CD4-positive, alpha-beta T cell treated with Interleukin-10 for 1 hour (primary cell): ENCODE measurements around the gene PAX1.

ENCODE experiments used
- DNase-seq: peaks from one replicate; pipeline ENCODE4 v3.0.0-alpha.2; 2020

Gene PAX1

GRCh38 chr20:21705575-21706260 lies at the start of gene PAX1:
Gene PAX1 (plus strand): TSS chr20:21705664. CDS start chr20:21705713, 49 bp downstream.
- no peak for DNase-seq

- DNase-seq = no peak
These were observed 49.0 kb upstream of the PAX1 start for GRCh38 chr20:21656308-21657067.

GRCh38 chr20:21661488-21662055 lies 43.9 kb upstream of the PAX1 start:
- DNase-seq = no peak

- DNase-seq = no peak
These were observed 42.0 kb upstream of the PAX1 start for GRCh38 chr20:21663465-21663864.

- DNase-seq = no peak
These were observed 39.6 kb upstream of the PAX1 start for GRCh38 chr20:21665687-21666446.

DNA sequence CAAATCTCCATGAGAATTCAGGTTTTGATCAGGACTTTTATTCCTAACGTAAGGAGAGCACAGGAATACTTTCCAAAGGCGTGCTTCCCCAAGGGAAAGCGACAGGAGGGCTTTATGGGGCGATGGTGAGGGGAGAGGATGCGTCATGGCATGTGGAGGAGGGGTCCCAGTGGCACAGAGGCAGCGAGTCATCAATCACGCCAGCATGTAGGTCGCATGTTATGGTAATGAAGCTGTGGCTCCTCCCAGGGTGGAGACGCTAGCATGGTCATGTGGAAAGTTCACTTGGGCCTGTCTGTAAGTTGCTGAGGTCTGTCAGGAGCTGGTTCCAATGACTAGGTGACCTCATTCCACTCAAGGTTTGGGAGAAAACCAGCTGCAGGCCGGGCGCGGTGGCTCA lies 35.3 kb upstream of the PAX1 start:
- no peak for DNase-seq

GRCh38 chr20:21670981-21671380 lies 34.5 kb upstream of the PAX1 start:
- DNase-seq = no peak

- no peak for DNase-seq
These were observed 28.2 kb upstream of the PAX1 start for GRCh38 chr20:21677261-21677660.

DNA sequence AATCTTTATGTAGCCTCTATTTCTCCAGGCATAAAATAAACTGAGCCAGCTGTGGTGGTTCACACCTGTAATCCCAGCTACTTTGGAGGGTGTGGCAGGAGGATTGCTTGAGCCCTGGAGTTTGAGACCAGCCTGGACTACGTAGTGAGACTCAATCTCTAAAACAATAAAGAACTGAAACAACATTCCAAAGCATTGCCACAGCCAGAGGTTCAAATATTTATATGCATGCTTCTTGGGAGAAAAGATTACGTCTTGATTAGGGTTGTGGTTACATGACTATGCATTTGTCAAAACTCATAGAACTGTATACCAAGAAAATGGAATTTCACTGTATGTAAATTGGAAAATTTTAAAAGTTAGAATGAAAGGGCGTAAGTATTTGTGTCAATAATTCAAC lies 27.7 kb upstream of the PAX1 start:
- DNase-seq = no peak

DNA sequence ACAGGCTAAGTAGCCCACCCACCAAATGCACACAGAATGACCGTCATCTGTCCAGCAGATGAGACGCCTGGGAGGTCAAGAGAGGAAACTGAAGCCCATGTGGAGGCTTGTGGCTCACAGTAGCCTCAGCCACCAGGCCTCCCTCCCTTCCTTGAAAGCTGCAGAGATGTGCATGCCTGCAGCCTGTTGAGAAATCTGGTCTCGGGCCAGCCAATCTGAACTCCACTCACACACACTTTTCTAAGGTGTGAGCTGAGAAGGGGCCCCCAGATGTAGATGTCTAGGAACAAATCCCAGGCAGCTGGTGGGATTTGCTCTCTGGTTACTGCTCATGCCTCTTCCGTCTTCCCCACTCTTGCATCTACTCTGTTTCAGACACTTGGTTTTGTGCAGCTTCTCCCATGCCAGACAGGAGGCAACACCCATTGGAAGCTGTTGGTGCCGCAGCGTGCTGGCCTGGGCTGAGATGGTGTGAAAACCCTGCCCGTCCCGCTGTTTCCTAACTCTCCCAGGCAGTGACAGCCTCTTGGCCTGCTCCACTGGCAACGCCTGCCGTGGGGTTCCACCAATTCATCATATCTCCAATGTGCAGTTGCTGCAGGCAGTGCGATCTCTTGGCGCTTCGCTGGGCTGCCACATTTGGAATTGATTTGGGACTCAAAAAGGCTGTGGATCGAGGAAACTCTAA lies 24.1 kb upstream of the PAX1 start:
- DNase-seq = no peak

DNA sequence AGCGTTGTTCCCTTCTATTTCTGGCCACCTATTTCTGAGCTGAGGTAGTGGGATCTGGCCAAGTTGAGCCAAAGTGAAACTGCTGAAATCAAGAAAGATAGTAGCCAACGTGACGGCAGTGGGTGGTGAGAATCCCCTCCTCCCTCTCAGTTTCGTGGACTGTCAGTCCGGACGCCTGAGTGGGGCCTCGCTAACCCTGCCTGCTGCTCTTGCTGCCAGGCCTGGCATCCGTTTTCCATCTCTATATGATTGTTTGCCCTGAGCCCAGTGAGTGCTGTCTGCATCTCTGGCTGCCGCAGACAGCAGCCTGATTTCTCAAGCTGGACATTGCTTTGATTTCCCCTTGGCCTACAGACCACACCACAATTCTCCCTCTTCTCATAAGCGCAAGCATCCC lies 23.5 kb upstream of the PAX1 start:
- no peak for DNase-seq

DNA sequence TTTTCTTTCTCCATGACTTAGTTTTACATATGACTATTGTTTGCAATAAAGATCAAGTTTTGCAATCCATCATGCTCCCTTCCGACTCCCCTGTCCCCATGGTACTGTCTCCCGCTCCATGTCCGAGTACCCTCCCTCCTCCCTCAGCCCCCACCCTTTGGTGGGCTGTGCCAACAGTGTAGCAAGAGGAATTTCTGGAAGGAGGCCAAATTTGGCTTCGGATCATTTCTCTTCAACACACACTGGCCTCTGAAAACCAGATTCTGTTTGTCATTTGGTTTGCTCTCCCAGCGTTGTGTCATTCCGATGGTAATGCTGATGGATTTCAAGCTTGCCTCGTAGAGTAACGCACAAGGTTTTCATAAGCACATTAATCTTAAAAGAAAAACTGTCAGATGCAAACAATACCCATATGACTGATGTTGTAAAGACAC lies 22.9 kb upstream of the PAX1 start:
- DNase-seq = no peak

- DNase-seq = no peak
These were observed 20.8 kb upstream of the PAX1 start for GRCh38 chr20:21684671-21685070.

GRCh38 chr20:21685981-21686380 lies 19.5 kb upstream of the PAX1 start:
- DNase-seq = no peak

- no peak for DNase-seq
These were observed 12.1 kb upstream of the PAX1 start for GRCh38 chr20:21693322-21693721.

DNA sequence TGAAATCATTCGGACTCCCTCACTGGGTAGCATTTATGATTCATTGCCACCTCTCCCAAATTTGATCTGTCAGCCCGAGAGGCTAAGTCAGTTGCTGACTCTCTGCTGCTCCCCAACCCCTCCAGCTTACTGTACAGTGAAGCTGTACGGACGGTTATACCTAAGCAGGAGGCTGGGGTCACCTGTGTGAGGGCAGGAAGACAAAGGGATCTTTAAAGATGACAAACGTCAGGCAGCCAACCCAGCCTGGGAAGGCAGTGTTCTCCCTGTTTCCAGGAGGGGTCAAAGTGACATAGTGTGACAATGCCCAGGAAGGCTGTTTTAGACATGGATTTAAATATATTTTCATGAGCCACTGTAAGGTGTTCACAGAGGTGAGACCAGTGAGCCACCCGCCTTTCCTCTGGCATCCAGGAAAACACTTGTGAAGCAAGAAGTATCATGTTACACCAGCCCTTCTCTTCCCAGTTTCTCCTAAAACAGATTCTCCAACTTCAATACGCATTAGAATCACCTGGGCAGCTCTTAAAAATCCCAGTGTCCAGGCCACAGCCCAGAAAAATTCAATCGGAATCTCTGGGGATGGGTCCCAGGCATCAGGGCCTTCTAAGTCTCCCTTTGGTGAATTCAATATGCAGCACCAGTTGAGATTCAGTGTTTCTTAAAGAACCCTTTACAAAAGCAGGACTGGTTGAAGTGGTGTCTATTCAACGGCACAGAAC lies 6.8 kb upstream of the PAX1 start:
- no peak for DNase-seq

DNA sequence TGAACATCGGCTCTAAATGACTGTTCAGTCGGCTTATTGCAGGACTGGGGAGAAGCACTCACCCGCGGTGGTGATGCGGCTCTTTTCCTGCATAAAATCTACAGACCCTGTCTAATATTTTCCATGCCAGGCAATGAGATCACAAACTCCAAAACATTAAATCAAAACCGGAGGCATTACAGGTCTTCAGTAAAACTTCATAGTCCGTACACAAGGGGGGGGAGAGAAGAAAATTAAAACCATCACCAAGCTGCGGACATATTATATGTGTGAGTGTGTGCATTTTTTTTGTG lies 6.3 kb upstream of the PAX1 start:
- DNase-seq = no peak

DNA sequence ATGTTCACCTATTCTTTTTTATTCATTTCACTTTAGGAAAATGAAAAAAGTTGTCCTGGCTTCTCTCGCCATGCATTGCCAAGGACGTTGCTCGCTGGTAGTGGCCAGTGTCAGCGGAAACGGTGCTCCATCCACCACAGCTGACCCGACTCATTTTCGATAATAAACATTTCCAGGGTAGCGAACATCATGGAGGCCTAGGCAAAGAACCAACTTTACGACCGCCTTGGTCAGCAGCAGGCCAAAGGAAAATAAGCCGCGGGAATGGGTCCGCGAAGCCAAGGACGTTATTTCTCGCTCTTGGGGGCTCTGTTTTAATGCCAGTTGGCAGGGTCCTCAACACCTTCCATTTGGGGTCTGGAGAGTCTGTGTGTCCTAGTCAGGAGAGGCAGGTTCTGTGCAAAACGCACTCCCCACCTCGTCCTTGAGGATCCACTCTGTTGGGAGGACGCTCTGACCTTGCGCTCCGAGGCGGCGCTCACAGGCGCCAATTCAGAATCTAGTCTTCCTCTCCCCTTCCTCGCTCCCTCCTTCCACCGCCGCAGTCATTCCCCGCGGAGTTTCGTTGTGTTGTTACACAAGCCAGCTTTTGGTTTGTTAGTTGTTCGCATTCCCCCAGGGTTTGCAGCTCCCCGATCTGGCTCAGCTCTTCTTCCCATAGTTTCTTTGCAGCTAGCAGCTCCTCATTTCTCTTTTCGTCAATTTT lies 4.1 kb upstream of the PAX1 start:
- DNase-seq = no peak

DNA sequence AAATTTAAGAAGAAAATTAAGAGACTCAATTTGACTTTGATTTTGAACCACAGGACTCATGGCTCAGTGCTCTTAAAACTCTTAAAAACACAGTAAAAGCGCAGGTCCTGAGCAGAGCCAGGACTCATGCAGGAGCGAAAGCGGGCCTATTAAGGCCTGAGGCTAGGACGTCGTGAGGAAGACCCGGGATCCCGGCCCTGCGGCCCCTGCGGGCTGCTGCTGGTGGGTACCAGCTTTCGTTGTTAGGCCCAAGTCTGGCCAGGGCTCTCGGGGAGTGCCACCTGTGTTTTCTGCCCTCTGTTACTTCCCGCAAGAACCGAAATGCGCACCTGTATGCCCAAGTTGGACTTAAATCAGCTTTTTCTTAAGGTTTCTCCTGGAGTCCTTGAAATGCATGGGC lies 3.4 kb upstream of the PAX1 start:
- DNase-seq = no peak

DNA sequence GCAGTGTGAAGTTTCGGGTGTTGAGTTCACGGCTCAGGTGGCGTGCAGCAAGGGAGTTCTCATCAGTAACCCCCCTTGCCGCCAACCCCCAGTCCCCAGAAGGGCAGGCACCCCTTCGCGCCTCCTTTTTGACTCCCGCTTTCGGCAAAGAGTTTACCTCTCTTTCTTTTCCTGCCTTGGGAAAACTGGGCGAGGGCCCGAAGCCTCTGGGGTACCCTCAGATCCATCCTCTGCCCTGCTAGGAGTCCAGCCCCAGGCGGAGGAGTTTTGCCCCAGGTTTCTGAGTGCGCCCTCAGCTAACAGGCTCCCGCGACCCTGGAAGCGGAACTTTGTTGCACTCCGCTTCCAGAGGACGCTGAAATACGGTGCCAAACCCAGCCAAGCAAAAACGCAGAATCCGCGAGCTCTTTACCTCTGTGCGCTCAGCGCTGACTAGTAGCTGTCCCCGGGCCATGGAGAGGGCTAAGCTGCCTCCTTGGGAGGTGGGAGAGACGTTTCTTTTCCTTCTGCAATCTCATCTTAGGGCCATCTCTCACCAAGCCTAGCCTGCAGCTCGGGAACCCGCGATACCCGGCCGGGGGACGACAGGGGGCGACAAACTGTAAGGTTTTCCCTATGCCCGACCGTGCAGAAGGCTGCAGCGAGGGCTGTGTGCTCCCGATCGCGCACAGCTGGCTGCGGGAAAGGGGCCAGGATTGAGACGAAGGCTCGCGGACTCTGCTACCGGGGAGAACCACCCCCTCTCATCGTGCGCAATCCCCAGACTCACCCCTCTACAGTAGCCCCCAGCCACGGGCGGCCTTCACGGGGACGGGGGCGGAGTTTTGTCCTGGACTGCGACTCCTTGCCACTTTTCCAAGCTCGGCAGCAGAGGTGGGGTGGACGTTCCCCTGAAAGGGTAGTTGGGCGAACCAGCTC lies 2.7 kb upstream of the PAX1 start:
- DNase-seq = no peak
